ENCODE data around the gene ZDHHC21. TPM values are rescaled to one million over a fixed set of nuclear protein-coding genes. Genes with fewer than 3 reads are reported as not detected.

ZDHHC21 gene
- total RNA-seq, 1 donor from 2014 or later = 22.4 TPM

- Mint-ChIP-seq H3K4me1 (peaks cover 4% of the 10 kb centered on the region), H3K36me3 (peaks cover 21% of the 10 kb centered on the region), H3K27ac (no peak overlapping the region), H3K27me3 (ENCODE audit: low read depth) (no peaks in the 10 kb centered on the region), H3K4me3 (no peak overlapping the region), H3K9me3 (peaks cover 6% of the 10 kb centered on the region)
- no peak for DNase-seq (ENCODE audit: low spot score in 2 of 2, unreplicated experiment in 2 of 2)
- TF ChIP-seq, protein P1, sequence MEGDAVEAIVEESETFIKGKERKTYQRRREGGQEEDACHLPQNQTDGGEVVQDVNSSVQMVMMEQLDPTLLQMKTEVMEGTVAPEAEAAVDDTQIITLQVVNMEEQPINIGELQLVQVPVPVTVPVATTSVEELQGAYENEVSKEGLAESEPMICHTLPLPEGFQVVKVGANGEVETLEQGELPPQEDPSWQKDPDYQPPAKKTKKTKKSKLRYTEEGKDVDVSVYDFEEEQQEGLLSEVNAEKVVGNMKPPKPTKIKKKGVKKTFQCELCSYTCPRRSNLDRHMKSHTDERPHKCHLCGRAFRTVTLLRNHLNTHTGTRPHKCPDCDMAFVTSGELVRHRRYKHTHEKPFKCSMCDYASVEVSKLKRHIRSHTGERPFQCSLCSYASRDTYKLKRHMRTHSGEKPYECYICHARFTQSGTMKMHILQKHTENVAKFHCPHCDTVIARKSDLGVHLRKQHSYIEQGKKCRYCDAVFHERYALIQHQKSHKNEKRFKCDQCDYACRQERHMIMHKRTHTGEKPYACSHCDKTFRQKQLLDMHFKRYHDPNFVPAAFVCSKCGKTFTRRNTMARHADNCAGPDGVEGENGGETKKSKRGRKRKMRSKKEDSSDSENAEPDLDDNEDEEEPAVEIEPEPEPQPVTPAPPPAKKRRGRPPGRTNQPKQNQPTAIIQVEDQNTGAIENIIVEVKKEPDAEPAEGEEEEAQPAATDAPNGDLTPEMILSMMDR (IDR thresholded peaks at IDR 0.05; ENCODE audit: unreplicated experiment) = no peak
Observed at GRCh38 chr9:14608540-14608939, 84.7 kb downstream of the ZDHHC21 start.

GRCh38 chr9:14597171-14597799 is 95.9 kb downstream of the ZDHHC21 start:
- H3K36me3 Mint-ChIP-seq = peaks cover 57% of the 10 kb centered on the region
- TF ChIP-seq, protein P1 (IDR thresholded peaks at IDR 0.05; ENCODE audit: unreplicated experiment) = no peak
- no peak overlapping the region for H3K27ac Mint-ChIP-seq
- H3K9me3 Mint-ChIP-seq = peaks cover 56% of the 10 kb centered on the region
- no peaks in the 10 kb centered on the region for H3K27me3 Mint-ChIP-seq (ENCODE audit: low read depth)
- DNase-seq (ENCODE audit: low spot score in 2 of 2, unreplicated experiment in 2 of 2) = no peak
- no peaks in the 10 kb centered on the region for H3K4me1 Mint-ChIP-seq
- no peak overlapping the region for H3K4me3 Mint-ChIP-seq

GRCh38 chr9:14593406-14593805 is 99.8 kb downstream of the ZDHHC21 start:
- Mint-ChIP-seq H3K36me3 (peaks cover 43% of the 10 kb centered on the region), H3K4me1 (no peaks in the 10 kb centered on the region), H3K27ac (no peak overlapping the region), H3K27me3 (ENCODE audit: low read depth) (no peaks in the 10 kb centered on the region), H3K4me3 (no peak overlapping the region), H3K9me3 (peaks cover 43% of the 10 kb centered on the region)
- DNase-seq (ENCODE audit: low spot score in 2 of 2, unreplicated experiment in 2 of 2) = no peak
- TF ChIP-seq, protein P1 (IDR thresholded peaks at IDR 0.05; ENCODE audit: unreplicated experiment) = no peak

GRCh38 chr9:14591411-14591810 is 101.8 kb downstream of the ZDHHC21 start:
- no peak overlapping the region for H3K27ac Mint-ChIP-seq
- TF ChIP-seq, protein P1 (IDR thresholded peaks at IDR 0.05; ENCODE audit: unreplicated experiment) = no peak
- no peaks in the 10 kb centered on the region for H3K4me1 Mint-ChIP-seq

DNA sequence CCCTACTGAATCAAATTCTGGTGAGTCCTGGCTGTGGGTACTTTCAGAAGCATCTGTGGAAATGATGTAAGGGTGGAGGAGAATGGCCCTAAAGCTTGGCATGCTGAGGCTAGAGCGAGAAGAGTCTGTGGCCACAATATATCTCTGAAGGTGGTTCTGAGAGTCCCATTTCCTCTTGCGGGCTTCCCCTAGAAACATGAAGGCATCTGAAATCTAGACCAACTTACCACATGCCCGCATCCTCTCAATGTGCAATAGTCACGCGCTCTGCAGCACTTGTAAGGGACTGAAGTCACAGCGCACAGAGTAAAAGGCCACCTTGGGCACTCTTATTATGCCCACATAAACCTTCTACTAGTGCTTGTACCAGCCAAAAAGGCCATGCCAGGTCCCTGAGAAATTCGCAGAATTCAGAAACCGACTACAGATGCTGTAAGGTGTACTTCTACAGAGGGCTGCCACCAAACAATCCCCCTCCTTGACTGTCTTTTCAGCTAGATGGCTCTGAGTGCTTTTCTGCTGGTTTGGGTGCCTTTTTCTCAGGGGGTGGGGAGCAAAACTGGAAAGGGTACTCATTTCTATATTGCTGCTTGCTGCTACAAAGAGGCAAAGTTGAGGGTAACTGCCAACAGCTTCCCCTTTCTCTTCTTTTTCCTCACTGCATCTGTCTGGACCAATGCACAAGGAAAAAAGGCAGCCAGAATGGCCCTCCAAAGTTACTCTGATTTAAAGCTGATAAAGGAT is 107.3 kb downstream of the ZDHHC21 start:
- Mint-ChIP-seq H3K36me3 (peaks cover 11% of the 10 kb centered on the region), H3K27me3 (ENCODE audit: low read depth) (no peaks in the 10 kb centered on the region), H3K27ac (no peak overlapping the region), H3K4me3 (no peak overlapping the region), H3K9me3 (peaks cover 18% of the 10 kb centered on the region), H3K4me1 (no peaks in the 10 kb centered on the region)
- no peak for DNase-seq (ENCODE audit: low spot score in 2 of 2, unreplicated experiment in 2 of 2)
- TF ChIP-seq, protein P1 (IDR thresholded peaks at IDR 0.05; ENCODE audit: unreplicated experiment) = no peak

More at GRCh38 chr9:14591411-14591810, 101.8 kb downstream of the ZDHHC21 start:
- Mint-ChIP-seq H3K4me3 (no peak overlapping the region), H3K9me3 (peaks cover 42% of the 10 kb centered on the region), H3K27me3 (ENCODE audit: low read depth) (no peaks in the 10 kb centered on the region), H3K36me3 (peaks cover 44% of the 10 kb centered on the region)
- no peak for DNase-seq (ENCODE audit: low spot score in 2 of 2, unreplicated experiment in 2 of 2)
